ENCODE results near the gene PGAP1.

Gene PGAP1, protein sequence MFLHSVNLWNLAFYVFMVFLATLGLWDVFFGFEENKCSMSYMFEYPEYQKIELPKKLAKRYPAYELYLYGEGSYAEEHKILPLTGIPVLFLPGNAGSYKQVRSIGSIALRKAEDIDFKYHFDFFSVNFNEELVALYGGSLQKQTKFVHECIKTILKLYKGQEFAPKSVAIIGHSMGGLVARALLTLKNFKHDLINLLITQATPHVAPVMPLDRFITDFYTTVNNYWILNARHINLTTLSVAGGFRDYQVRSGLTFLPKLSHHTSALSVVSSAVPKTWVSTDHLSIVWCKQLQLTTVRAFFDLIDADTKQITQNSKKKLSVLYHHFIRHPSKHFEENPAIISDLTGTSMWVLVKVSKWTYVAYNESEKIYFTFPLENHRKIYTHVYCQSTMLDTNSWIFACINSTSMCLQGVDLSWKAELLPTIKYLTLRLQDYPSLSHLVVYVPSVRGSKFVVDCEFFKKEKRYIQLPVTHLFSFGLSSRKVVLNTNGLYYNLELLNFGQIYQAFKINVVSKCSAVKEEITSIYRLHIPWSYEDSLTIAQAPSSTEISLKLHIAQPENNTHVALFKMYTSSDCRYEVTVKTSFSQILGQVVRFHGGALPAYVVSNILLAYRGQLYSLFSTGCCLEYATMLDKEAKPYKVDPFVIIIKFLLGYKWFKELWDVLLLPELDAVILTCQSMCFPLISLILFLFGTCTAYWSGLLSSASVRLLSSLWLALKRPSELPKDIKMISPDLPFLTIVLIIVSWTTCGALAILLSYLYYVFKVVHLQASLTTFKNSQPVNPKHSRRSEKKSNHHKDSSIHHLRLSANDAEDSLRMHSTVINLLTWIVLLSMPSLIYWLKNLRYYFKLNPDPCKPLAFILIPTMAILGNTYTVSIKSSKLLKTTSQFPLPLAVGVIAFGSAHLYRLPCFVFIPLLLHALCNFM

DNA sequence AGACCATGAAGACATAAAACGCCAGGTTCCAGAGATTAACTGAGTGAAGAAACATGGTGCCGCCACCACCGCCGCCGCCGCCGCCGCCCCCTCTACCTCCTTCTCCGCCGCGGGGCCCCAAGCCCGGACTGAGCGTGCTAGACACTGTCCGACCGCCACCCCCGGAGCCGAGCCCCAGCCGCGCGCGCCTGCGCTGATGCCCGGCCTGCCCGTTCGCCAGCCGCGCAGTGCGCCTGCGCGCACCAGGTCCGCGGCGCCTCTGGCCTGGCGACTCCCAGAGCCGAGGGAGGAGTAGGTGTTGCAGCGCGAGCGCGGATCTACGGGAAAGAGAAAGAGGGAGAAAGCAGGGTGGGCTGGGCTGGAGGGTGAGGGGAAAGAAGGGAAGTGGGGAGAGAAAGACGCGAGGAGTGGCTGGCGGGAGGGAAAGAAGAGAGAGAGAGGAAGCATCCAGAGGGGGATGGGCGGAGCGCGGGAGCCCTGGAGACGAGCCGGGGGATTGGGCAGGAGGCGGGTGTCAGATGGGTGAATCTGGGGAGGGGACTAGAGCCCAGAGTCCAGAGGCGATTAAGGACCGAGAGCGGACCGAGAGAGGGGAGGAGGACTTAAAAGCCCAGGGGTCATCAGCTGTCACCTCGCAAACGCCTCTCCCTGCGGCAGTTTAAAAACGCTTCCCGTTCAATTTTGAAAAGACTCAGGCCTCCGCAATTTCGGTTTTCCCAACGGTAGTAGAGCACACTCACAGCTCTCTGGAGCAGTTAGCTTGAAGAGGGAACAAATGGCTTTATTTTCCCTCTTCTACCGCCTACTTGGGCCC is at the start of gene PGAP1:
Gene PGAP1, minus strand, starts transcription at position 146 of the 814 bp plus-strand sequence. Its CDS starts 91 bp downstream, at position 55.
- peak; percentile 93 for DNase-seq

DNA sequence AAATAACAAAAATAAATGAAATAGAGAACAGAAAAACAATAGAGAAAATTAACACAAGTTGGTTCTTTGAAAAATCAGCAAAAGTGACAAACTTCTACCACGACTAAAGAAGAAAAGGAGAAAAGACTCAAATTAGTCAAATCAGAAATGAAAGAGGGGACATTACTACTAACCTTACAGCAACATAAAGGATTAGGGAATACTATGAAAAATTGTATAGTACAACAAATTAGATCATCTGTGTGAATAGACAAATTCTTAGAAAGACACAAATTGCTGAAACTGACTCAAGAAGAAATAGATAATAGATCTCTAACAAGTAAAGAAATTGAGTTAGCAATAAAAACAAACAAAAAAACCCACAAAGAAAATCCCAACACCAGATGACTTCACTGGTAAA is 48.5 kb upstream of the PGAP1 start:
- no peak for DNase-seq

DNA sequence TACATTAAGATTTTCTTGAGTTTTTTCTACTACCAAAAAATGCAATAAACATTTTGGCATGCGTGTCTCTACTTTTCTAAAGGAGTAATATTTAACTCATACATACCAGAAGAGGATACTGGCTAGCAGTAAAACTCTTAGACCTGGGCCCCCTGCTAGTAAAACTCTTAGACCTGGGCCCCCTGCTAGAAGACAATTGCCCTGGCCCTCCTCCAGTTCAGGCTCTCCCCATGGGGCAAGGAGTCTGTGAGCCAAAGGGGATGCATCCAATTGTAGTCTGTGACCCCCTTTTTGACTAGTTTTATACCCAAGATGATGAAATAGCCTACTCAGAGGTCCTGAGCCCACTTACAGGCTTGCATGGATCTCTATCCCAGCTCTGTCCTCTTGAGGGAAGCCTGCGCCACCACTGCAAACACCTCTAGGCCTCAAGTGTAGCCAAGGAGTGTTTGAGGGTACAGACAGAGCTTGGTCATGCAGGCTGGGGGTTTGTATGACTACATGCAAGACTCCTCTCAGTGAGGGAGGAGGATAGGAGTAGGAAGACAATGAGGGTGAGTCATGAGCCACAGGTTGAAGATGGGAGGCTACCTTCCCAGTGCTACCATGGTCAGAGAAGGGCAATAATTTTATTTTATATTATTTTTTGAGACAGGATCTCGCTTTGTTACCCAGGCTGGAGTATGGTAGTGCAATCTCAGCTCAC is 45.2 kb upstream of the PGAP1 start:
- no peak for DNase-seq

DNA sequence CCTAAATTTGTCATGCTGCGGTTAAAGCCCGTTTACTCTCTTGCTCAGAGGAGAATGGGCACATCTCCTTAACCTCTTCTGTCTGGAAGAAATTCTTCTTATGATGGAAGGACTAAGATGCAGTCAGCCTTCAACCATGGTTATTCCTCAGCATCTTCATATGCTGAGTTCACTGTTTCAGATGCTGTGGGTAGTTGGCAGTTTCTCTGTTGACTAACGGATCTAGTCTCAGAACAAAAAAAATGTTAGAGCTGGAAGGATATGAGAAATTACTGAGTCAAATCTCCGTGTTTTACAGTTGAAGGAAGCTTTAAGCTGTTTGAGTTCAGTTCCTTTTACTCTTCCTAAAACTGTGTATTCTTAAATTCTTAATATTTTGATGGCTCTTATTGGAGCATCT is 43.6 kb upstream of the PGAP1 start:
- no peak for DNase-seq

DNA sequence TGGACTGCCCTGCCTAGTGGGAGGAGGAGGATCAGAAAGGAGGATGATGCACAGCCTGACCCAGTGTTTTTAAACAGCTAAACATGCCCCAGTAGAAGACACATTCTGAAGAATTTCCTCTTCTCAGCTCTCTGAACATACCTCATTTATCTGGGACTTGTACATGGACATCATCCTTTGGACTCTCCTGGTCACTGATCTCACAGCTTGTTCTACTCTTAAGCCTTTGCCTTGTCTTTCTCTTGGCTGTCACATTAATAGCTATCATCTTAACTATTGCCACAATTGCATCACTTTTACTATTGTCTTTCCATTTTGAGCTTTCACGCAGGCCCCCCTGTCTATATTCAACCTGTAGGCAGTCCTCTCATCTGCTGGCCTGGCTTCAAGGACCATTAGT is 42.0 kb upstream of the PGAP1 start:
- no peak for DNase-seq

DNA sequence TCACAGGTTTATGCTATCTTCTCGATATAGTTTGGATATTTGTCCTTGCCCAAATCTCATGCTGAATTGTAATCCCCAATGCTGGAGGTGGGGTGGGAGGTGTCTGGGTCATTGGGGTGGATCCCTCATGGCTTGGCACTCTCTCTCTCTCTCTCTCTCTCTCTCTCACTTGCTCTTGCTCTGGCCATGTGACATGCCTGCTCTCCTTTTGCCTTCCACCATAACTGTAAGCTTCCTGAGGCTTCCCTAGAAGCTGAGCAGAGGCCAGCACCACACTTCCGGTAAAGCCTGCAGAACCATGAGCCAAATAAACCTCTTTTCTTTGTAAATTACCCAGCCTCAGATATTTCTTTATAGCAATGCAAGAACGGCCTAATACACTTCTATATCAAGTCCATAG is 41.3 kb upstream of the PGAP1 start:
- no peak for DNase-seq

DNA sequence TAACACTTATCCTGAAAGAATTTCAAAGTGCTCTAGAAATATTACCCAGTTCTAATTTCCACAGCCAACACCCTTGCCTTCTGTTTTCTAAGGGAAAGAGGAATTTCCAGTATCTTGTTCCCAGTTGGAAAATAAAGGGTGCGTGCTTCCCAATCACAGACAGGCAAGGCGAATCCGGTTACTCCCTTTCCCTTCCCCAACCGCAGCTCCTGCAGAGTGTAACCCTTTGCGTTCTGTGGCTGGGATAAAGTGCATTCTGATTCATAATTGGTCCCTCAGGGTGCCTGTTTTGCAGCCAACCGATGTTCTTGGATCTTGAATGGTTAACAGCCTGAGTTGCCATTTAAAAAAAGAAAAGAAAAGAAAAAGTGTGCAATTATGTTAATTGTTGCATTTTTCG is 40.6 kb upstream of the PGAP1 start:
- DNase-seq = no peak

DNA sequence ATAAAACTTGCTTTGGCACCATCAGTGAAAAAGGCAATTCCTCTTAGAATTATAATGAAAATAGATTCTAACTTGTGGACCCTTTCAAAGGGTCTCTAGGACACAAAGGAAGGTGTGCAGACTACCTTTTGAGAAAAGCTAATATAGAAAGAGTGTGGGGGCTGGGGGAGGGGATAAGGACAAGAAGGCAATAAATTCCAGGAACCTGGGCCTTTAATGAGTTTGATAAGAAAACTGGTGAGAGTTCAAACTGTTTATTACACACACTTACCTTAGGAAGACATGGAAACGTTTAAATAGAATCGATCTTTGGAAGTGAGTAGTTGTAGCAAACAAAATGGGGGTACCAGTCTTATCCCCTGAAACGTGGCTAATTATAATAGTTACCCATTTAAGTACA is 39.6 kb upstream of the PGAP1 start:
- DNase-seq = no peak

DNA sequence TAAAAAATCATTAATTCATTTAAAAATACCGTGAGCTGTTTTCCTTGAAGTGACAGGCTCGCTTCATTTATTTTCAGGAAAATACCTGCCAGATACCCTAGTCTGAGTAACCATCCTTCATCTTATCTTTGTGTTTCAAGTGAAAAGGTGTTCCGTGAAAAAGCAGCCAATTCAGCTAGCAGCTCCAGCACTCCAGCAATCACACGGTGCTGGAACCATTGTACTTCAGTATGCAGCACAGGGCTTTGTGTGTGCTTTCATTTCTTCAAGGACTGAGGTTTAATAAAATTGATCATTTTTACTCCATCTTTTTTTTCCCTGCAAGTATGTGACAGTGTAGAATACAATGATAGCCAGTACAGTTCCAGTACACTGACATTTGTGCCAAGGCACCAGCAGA is 39.1 kb upstream of the PGAP1 start:
- DNase-seq = no peak

DNA sequence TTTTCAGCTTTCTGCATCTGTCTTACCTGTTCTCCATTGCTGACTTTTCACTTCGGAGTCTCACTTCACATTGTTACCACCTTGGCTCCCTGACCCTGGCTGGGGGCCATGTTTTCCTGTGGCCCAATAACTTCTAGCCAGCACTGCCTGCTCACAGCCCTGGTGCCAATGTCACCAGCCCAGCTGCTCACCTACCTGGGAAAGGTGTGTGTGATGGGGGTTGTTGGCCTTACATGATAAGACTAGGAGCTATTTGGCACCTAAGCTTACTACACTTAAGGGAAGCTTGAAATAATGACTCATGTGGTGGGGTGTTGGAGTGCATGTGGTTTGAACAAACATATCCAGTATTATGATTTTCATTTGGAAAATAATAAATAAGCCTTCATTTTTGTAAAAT is 37.5 kb upstream of the PGAP1 start:
- DNase-seq = no peak

DNA sequence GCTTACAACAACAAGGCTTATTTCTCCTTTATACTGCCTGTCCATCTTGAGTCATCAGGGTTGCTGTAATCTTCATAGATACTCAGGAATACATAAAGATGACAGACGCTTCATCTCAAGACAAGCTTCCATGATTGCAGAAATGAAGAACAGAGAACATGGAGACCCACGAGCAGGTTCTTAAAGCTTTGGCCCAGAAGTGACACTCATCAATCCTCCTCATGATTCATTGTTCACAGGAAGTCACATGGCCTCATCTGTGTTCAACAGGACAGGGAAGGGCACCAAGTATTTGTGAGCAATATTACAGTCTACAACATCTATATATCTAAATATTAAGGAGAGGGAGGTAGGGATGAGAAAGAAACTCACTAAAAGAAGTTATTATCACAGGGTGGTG is 36.5 kb upstream of the PGAP1 start:
- DNase-seq = no peak

DNA sequence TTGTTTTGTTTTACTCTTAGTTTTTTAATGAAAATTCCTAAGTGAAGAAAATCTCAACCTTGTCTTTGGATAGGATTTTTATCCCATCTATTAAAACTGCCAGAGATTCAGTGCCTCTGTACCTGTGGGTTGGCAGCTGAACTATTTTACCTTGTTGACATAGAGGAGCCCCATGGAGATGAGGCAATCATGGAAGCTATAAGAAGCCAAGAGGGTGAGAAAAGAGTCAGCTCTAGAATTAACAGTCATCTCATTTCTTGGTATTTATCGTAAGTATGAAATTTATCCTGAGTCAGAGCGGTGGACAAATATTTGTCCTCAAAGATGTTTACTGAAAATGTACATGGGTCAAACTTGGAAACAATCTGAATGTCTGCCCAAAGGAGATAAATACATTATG is 35.8 kb upstream of the PGAP1 start:
- DNase-seq = no peak

DNA sequence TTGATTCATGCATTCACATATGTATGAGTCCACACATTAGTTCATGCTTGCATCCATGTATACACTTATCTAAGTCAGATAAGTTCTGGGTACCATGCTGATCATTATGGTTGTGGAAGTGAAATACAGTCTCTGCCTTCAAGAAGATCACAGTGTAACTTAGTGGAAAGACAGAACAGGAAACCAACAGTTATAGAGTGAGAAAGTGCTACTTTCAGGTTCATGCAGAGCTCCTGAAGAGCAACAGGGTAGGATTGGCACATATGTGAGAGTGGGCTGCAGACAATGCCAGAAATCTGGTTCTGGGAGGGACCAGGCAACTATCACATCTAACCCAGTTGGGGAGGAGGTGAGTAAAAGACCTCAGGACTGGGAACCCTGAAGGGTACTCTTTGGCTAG is 35.4 kb upstream of the PGAP1 start:
- no peak for DNase-seq

DNA sequence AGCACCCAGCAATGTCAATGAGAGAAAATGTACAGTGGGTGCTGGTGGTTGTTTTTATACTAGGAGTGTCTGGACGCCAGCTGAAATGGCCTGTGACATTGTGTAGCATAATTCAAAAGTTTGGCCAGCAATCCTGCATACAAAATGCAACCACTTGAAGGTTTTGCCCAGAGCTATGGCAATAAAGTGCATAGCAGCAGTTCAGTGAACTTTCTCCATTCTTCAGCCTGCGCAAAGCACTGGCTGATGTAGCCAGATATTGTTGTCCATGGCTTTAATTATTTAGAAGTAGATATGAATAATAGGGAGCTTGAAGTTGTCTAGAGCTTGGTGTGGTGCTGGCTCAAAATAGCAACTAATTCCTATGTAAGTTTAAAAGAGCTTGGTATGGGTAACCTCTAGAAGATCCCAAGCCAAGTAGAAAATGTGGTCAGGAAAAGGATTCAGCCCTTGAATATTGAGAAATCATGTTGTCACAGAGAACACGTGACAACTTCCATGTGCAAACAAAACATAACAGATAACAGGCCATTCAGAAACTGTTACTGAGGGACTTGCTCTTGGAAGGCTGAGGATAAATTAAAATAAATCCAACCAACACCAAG is 33.3 kb upstream of the PGAP1 start:
- DNase-seq = no peak

DNA sequence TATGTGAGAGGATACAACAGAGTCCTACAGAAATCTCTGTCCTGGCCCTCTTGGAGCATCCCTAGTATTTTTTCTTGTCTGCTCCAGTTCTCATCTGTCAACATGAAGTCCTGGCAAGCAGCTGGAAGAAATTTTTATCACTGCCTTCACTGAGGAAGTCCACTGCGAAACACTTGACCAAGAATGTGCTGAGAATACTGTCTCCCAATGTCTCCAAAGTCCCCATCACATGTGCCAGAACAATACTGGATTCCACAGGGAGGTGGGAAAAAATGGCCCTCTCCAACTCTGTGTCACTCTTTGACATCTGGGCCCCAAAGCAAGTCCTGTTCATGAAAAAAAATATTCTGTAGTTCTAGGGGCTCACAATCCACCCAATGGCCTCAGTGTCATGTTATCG is 32.8 kb upstream of the PGAP1 start:
- no peak for DNase-seq

DNA sequence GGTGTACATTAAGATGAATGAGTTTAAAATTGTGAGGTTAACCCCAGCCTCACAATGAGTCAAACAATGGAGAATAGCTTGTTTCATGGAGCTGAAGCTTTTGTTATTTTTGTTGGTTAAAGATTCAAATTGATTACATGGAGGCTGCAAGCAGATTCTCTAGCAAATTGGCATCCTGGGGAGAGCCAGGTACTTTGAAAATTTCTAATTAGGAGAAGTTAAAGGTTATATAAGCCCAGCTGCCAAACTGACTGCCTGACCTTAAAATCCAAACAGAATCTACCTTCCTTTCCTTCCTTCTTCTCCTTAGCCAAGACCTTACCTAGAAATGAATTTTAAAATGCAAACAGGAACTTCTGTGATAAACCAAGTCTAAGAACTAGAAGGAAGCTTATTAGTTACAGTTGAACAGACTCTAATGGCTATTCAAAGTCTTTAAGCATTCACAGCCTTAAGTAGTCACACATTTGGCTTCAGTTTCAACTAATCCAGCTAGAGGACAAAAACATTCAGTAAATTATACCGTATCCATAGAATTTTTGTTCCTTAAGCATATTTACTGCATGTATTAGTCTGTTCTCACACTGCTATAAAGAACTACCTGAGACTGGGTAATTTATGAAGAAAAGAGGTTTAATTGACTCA is 31.5 kb upstream of the PGAP1 start:
- DNase-seq = no peak

DNA sequence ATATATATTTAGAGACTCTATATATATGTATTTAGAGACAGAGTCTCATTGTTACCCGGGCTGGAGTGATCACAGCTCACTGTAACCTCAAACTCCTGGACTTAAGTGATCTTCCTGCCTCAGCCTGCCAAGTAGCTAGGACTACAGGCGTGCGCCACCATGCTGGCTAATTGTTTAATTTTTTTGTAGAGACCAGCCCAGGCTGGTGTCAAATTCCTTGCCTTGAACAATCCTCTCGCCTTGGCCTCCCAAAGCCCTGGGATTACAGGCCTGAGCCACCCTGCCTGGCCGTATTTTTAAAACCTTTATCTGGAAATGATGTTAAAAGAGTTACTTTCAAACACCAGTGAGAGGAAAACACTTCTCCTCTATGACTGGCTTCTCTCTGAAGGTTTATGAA is 30.9 kb upstream of the PGAP1 start:
- no peak for DNase-seq

DNA sequence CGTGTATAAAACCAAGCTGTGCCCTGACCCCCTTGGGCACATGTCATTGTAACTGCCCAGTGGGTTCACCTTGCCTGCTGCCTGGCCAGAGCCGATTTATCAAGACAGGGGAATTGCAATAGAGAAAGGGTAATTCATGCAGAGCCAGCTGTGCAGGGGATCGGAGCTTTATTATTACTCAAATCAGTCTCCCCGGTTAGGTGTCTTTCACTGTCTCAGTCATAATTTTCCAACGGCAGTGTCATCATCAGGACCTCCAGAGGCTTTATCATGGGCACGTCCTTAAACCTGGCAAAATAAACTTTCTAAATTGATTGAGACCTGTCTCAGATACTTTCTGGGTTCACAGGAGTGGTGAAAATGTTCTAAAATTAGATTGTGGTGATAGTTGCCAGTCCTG is 29.6 kb upstream of the PGAP1 start:
- no peak for DNase-seq

DNA sequence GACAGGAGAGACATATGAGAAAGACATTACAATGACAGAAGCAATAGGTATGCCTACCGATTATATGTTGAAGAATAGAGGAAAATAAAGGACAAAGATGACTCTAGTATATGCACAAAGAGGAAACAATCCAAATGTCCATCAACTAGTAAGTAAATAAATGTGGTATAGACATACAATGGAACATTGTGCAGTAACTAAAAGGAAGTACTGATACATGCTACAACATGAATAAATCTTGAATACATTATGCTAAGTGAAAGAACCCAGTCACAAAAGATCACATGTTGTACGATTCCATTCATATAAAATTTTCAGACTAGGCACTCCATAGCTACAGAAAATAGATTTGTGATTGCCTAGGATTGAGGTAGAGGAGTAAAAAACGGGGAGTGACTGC is 28.5 kb upstream of the PGAP1 start:
- DNase-seq = no peak

DNA sequence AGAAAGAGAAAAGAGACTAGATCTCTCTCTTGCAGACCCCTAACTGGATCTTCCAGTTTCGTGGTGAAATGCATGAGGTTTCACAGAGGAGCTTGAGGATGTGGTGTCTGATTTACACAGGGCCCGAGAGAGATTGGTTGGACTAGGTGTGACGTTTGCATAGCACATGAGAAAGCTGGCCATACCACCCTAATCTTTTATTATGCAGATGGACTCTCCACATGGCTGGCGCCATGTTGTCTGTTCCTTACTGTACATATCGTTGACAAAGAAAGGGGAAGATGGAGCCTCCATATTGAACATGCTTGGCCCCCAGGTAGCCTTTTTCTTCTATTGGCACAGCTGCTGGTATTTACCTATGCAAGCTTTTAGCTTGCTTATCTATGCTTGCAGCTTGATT is 27.5 kb upstream of the PGAP1 start:
- no peak for DNase-seq

DNA sequence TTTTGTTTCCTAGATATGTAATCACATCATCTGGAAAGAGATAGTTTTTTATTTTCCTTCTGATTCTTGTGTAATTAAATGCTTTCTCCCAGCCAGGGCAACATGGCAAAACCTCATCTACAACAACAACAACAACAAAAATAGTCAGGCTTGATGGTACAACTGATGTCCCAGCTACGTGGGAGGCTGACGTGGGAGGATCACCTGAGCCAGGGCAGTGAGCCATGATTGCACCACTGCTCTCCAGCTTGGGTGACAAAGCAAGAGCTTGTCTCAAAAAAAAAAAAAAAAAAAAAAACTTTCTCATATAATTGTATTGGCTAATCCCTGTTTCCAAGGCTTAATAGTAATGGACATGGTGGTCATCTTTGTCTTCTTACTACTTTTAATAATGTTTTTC is 26.4 kb upstream of the PGAP1 start:
- DNase-seq = no peak

DNA sequence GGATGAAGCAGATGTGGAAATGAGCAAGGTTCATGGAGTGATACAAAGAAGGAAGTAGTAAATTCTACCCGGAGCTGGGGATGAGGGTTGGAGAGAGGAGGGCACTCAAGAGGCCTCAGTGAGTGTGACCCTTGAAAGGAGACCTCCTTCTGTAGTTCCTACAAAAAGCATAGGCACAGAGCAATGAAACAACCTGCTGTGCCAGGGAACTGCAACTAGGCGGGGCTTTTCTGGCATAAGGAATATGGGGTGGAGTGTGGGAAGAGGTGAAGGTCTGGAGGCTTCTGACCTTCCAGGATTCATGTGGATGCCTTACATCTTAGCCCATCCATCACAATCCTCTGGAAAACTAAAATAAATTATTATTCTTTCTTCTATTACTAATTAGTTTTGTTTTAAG is 25.5 kb upstream of the PGAP1 start:
- no peak for DNase-seq
